Liver (tissue), 3 donors: ENCODE data around the gene MAN2A1.

Source experiments
- ATF3 ChIP-seq: IDR thresholded peaks from 2 replicates; pipeline ENCODE4 v1.6.1; 2016; ENCODE audit warnings: antibody characterized with exemption
- HNF4G ChIP-seq: IDR thresholded peaks from 2 replicates; pipeline ENCODE4 v1.6.1; 2016; ENCODE audit warnings: antibody characterized with exemption
- JUND ChIP-seq, 2 donors: IDR thresholded peaks; 2 replicates each; pipeline ENCODE4 v1.6.1; 2016; ENCODE audit warnings: antibody characterized with exemption in 2 of 2
- MAX ChIP-seq: IDR thresholded peaks from 2 replicates; pipeline ENCODE4 v1.6.1; 2016; ENCODE audit warnings: antibody characterized with exemption
- RAD21 ChIP-seq, 2 donors: IDR thresholded peaks; 2 replicates each; pipeline ENCODE4 v1.6.1; 2016; ENCODE audit warnings: antibody characterized with exemption in 2 of 2, mild to moderate bottlenecking in 2 of 2
- REST ChIP-seq: IDR thresholded peaks from 2 replicates; pipeline ENCODE4 v1.6.1; 2016; ENCODE audit warnings: antibody characterized with exemption, mild to moderate bottlenecking
- SP1 ChIP-seq: IDR thresholded peaks from 2 replicates; pipeline ENCODE4 v1.6.1; 2018; ENCODE audit warnings: antibody characterized with exemption, mild to moderate bottlenecking
- YY1 ChIP-seq: IDR thresholded peaks from 2 replicates; pipeline ENCODE4 v1.6.1; 2016; ENCODE audit warnings: antibody characterized with exemption, mild to moderate bottlenecking
- TF ChIP-seq, protein P1 (sequence below): fragments of 150-350 bp; IDR thresholded peaks from 2 replicates; pipeline ENCODE4 v1.5.1; 2017; ENCODE audit warnings: improper control_type of control experiment, low read depth, low read length; ENCODE audit not compliant: missing input control
- TF ChIP-seq, protein P2 (sequence below): IDR thresholded peaks from 2 replicates; pipeline ENCODE4 v1.6.1; 2016; ENCODE audit warnings: antibody characterized with exemption
- donor health status: healthy.
- donor health status: healthy.

DNA sequence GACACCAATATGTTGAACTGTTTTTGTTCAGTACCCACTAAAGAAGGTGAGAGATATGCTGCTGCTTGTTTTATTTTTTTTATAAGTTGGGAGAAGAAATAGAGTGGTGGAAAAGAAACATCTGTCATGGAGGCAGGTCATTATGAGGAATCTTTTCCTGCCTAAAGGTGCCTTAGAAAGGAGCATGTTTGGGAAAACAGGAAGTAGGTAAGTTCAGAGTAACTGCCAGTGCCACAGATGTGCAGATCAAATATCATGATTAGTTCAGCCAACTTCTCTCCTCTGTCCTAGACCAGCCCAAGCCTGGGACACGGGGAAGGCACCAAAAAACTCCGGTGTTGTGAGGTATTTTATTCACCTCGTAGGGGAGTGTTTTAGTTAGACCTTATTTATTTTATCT lies 144.2 kb downstream of the MAN2A1 start:
- TF ChIP-seq REST (no peak), RAD21 (IDR thresholded peaks at IDR 0.05) (no peak), JUND (IDR thresholded peaks at IDR 0.05) (no peak), ATF3 (no peak), SP1 (no peak), MAX (no peak), HNF4G (no peak), YY1 (no peak)
- TF ChIP-seq, protein P1, sequence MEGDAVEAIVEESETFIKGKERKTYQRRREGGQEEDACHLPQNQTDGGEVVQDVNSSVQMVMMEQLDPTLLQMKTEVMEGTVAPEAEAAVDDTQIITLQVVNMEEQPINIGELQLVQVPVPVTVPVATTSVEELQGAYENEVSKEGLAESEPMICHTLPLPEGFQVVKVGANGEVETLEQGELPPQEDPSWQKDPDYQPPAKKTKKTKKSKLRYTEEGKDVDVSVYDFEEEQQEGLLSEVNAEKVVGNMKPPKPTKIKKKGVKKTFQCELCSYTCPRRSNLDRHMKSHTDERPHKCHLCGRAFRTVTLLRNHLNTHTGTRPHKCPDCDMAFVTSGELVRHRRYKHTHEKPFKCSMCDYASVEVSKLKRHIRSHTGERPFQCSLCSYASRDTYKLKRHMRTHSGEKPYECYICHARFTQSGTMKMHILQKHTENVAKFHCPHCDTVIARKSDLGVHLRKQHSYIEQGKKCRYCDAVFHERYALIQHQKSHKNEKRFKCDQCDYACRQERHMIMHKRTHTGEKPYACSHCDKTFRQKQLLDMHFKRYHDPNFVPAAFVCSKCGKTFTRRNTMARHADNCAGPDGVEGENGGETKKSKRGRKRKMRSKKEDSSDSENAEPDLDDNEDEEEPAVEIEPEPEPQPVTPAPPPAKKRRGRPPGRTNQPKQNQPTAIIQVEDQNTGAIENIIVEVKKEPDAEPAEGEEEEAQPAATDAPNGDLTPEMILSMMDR: no peak
- TF ChIP-seq, protein P2, sequence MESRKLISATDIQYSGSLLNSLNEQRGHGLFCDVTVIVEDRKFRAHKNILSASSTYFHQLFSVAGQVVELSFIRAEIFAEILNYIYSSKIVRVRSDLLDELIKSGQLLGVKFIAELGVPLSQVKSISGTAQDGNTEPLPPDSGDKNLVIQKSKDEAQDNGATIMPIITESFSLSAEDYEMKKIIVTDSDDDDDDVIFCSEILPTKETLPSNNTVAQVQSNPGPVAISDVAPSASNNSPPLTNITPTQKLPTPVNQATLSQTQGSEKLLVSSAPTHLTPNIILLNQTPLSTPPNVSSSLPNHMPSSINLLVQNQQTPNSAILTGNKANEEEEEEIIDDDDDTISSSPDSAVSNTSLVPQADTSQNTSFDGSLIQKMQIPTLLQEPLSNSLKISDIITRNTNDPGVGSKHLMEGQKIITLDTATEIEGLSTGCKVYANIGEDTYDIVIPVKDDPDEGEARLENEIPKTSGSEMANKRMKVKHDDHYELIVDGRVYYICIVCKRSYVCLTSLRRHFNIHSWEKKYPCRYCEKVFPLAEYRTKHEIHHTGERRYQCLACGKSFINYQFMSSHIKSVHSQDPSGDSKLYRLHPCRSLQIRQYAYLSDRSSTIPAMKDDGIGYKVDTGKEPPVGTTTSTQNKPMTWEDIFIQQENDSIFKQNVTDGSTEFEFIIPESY: no peak
